Measurements from ENCODE around the gene PXYLP1. TPM values are rescaled to one million over a fixed set of nuclear protein-coding genes. Genes with fewer than 3 reads are reported as not detected.

PXYLP1 gene
- total RNA-seq, 2 donors from 2014 or later, result 12.0 to 15.3 TPM

- Histone ChIP-seq H3K27ac (no peak overlapping the region), H3K4me1 (replicated peaks) (no peaks in the 10 kb centered on the region), H3K27me3 (replicated peaks; ENCODE audit: insufficient read depth) (no peaks in the 10 kb centered on the region), H3K36me3 (no peaks in the 10 kb centered on the region), H3K9me3 (no peaks in the 10 kb centered on the region), H3K4me3 (no peak overlapping the region)
- TF ChIP-seq POLR2A (IDR thresholded peaks at IDR 0.05) (no peak), POLR2AphosphoS5 (IDR thresholded peaks at IDR 0.05) (no peak)
- TF ChIP-seq, protein P1, sequence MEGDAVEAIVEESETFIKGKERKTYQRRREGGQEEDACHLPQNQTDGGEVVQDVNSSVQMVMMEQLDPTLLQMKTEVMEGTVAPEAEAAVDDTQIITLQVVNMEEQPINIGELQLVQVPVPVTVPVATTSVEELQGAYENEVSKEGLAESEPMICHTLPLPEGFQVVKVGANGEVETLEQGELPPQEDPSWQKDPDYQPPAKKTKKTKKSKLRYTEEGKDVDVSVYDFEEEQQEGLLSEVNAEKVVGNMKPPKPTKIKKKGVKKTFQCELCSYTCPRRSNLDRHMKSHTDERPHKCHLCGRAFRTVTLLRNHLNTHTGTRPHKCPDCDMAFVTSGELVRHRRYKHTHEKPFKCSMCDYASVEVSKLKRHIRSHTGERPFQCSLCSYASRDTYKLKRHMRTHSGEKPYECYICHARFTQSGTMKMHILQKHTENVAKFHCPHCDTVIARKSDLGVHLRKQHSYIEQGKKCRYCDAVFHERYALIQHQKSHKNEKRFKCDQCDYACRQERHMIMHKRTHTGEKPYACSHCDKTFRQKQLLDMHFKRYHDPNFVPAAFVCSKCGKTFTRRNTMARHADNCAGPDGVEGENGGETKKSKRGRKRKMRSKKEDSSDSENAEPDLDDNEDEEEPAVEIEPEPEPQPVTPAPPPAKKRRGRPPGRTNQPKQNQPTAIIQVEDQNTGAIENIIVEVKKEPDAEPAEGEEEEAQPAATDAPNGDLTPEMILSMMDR (IDR thresholded peaks at IDR 0.05), result no peak
- 90% methylated on average over 3 of the region's 3 CpGs for WGBS
- no peak for DNase-seq (ENCODE audit: low spot score)
- intact Hi-C loops (cut with DNase I), result no loop called here
Observed at GRCh38 chr3:141330718-141331376, 99.2 kb downstream of the PXYLP1 start.

GRCh38 chr3:141331377-141332318, 100.0 kb downstream of the PXYLP1 start:
- Histone ChIP-seq H3K4me1 (replicated peaks) (no peaks in the 10 kb centered on the region), H3K36me3 (no peaks in the 10 kb centered on the region), H3K27me3 (replicated peaks; ENCODE audit: insufficient read depth) (no peaks in the 10 kb centered on the region), H3K27ac (no peak overlapping the region), H3K4me3 (no peak overlapping the region), H3K9me3 (no peaks in the 10 kb centered on the region)
- intact Hi-C loops (cut with DNase I), result no loop called here
- 66% methylated on average over 9 of the region's 9 CpGs for WGBS
- no peak for DNase-seq (ENCODE audit: low spot score)
- TF ChIP-seq POLR2AphosphoS5 (IDR thresholded peaks at IDR 0.05) (no peak), POLR2A (IDR thresholded peaks at IDR 0.05) (no peak)
- TF ChIP-seq, protein P1 (IDR thresholded peaks at IDR 0.05), result no peak

- Histone ChIP-seq H3K4me3 (no peak overlapping the region), H3K9me3 (no peaks in the 10 kb centered on the region), H3K4me1 (replicated peaks) (no peaks in the 10 kb centered on the region), H3K27ac (no peak overlapping the region), H3K36me3 (no peaks in the 10 kb centered on the region), H3K27me3 (replicated peaks; ENCODE audit: insufficient read depth) (no peaks in the 10 kb centered on the region)
- WGBS, result 79% methylated on average over 5 of the region's 5 CpGs
- intact Hi-C loops (cut with DNase I), result no loop called here
- no peak for DNase-seq (ENCODE audit: low spot score)
- TF ChIP-seq POLR2A (IDR thresholded peaks at IDR 0.05) (no peak), POLR2AphosphoS5 (IDR thresholded peaks at IDR 0.05) (no peak)
- TF ChIP-seq, protein P1 (IDR thresholded peaks at IDR 0.05), result no peak
Observed at GRCh38 chr3:141332416-141332815, 100.8 kb downstream of the PXYLP1 start.

- no peaks in the 10 kb centered on the region for H3K4me1 ChIP-seq (replicated peaks)
- no peak for DNase-seq (ENCODE audit: low spot score)
- no peaks in the 10 kb centered on the region for H3K27me3 ChIP-seq (replicated peaks; ENCODE audit: insufficient read depth)
- no peaks in the 10 kb centered on the region for H3K9me3 ChIP-seq
- H3K4me3 ChIP-seq, result no peak overlapping the region
- H3K36me3 ChIP-seq, result no peaks in the 10 kb centered on the region
- WGBS, result 98% methylated on average over 3 of the region's 3 CpGs
- intact Hi-C loops (cut with DNase I), result no loop called here
- TF ChIP-seq, protein P1 (IDR thresholded peaks at IDR 0.05), result no peak
- TF ChIP-seq POLR2A (IDR thresholded peaks at IDR 0.05) (no peak), POLR2AphosphoS5 (IDR thresholded peaks at IDR 0.05) (no peak)
- H3K27ac ChIP-seq, result no peak overlapping the region
Observed at GRCh38 chr3:141333836-141334626, 102.4 kb downstream of the PXYLP1 start.

Measured in prostate gland (tissue), 2 donors.